ENCODE results near the gene SEMA4F. TPM values are rescaled to one million over a fixed set of nuclear protein-coding genes. Genes with fewer than 3 reads are reported as not detected.

The SEMA4F gene
- total RNA-seq, 1 donor from 2014 or later = 1.4 TPM

DNA sequence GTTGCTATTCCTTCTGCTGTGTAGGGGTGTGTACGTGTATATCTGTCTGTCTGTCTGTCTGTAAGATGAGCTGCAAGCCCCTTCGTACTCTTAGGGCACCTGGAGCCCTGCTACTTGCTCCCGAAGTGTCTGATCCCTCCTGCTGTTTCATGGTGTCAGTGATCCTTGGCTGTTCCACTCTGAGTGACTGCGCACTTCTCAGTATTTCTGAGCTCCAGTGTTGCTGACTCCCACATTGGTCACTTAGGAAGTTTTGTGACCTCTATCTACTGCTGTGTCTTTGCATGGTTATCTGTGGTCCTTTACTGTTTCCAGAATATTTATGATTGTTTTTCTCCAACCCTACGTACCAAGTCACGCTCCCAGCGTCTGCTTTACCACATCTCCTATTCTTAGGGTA is 16.2 kb downstream of the SEMA4F start:
- no peak for ATAC-seq

DNA sequence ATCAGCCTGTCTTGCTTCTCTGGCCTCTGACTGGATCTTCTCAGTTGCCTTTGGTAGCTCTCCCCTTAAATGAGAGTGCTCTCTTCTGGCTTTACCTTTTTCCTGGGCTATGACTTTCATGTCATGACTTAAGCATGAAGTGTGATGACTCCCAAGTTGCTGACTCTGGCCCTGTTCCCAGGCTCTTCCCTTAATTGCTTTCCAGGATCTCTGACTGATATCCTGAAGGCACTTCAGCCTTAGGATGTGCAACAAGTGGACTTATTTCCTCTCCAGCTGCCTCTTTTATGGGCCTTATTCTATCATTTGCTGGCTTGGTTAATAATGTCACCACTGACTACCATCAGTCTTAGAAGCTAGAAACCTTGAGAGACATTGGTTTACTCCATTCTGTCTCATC is 17.4 kb downstream of the SEMA4F start:
- ATAC-seq = no peak

DNA sequence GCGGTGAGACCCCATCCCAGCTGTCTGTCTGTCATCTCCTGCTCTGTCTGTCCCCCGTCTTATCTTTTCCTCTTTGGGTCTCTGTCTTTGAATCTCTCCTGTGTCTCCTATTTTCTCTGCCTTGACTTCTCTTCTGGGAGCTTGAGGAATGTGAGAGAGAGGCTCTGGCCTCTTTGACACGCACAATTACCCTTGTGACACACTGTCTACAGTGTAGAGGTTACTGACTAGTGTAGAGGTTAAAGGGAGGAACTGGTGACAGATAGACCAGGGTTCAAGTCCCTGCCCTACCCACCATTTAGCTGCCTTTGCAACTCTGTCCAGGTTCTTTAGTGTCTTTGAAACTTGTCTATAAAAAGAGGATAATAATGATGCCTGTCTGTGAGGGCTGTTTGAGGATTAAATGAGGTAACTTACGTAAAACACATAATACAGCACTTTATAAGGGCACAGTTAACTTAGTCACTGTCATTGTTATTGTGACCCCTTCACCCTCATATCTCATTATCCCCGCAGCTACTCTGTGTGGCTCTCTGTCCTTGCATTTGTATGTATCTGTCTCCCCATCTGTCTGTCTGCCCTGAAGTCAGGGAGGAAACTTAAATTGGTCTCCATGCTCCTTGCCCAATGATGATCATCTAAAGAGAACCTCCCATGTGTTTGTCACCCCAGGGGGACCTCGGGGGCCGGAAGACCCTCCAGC is 19.9 kb downstream of the SEMA4F start:
- no peak for ATAC-seq

GRCh38 chr2:74675090-74675489 is 21.0 kb downstream of the SEMA4F start:
- ATAC-seq = no peak

DNA sequence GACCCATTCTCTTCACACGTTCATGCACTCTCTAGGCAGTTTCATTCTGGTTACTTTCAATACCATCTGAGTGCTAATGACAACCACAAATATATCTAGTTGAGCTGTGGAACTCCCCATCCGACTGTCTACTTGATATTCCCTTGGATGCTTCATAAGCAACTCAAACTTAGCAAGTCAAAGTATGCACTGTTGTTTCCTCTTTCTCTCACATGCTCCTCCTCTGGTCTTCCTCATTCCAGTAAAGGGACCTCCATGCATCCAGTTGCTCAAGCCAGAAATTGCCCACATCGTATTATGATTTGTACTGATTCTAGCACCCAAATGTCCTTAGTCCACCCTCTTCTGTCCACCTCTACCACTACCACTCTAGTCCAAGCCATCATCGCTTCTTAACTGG is 22.3 kb downstream of the SEMA4F start:
- no peak for ATAC-seq

GRCh38 chr2:74679615-74680014 is 25.6 kb downstream of the SEMA4F start:
- no peak for ATAC-seq

GRCh38 chr2:74682501-74682900 is 28.5 kb downstream of the SEMA4F start:
- ATAC-seq = no peak

DNA sequence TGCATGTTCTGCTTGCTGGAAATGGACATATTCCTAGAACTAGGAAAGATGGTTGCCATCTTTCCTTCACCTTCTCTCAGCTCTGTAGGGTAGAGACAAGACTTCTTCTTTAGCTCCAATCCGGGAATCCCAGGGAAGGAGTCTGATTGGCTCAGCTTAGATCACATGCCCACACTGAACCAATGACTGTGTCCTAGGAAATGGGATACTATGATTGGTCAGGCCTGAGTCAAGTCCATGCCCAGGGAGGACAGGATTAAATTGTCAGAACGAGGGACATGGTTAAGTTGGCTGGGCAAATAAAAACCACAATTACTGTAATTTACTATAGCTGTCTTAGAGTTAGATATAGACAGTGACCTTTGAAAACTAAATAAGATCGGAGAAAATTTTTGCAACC is 31.4 kb downstream of the SEMA4F start:
- ATAC-seq = no peak

DNA sequence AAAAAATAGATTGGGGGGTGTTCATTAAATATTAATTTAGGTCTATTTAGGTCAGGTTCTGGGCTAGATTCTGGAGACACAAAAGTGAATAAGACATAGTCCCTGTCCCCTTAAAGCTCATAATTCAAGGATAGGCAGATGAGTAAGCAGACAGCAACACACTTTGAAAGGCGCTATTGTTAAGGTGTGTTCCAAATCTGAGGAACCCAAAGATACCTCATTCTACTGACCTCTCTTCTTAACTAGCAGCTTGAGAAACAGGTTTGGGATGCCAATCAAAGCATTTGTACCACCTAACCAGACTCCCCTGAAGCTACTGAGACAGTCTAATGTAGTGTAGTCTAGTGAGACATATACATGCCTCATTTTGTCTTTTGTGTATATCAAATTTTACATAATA is 34.8 kb downstream of the SEMA4F start:
- peak; percentile 24 for ATAC-seq

- no peak for ATAC-seq
These were observed 35.6 kb downstream of the SEMA4F start for GRCh38 chr2:74689671-74690070.

GRCh38 chr2:74690571-74690970 is 36.5 kb downstream of the SEMA4F start:
- ATAC-seq = peak; percentile 78

GRCh38 chr2:74691929-74692328 is 37.9 kb downstream of the SEMA4F start:
- no peak for ATAC-seq

DNA sequence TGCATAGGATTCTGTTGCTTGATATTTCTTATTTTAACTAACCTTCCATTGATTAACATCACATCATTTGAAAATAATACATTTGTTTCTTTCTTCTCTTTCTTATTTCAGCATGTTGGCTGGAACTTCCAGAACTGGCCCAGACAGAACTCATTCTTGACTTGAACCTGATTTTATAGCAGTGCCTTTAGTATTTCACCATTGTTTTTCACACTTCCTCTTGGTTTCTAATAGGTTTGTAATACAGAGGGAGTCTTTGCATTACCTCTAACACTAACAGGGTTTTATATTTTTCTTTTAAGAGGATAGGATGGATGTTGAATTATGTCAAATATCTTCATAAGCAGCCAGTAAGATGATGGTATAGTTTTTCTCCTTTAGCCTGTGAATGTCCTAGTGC is 39.2 kb downstream of the SEMA4F start:
- no peak for ATAC-seq

DNA sequence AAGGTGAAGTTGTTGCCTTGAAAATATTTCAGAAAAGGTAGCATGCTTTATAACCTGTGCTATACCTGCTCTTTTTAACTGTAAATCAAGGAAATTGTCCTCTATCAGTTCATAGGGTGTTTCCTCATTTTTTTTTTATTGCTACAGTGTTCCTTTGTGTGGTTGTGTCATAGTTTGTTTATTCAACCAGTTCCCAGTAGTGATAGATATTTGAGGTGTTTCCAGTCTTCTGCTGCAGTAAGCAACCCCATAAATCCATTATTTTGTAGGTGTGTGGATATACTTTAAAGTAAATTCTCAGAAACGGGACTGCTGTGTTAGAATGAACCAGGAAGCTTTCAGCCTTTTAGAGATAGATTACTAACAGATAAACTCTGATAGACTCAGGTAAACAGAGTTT is 39.6 kb downstream of the SEMA4F start:
- ATAC-seq = no peak

GRCh38 chr2:74694281-74694680 is 40.2 kb downstream of the SEMA4F start:
- no peak for ATAC-seq

DNA sequence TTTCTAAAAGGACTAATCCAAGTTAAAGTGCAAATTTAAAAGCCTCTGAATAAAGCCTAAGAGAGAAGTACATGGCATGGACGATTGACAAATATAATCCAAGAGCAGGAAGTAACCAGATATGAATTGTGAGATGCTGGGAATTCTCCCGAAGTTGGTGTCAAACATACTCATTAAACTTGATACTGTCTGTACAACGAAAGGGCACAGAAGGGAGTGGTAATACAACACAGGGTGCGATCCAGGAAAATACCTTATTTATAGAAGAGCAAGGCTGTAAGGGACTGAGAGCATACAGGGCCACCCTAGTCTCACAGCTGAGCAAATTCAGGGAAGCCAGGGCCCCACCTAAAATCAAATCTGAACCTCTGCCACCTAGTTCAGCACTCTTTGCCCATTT is 41.6 kb downstream of the SEMA4F start:
- ATAC-seq = peak; percentile 27

DNA sequence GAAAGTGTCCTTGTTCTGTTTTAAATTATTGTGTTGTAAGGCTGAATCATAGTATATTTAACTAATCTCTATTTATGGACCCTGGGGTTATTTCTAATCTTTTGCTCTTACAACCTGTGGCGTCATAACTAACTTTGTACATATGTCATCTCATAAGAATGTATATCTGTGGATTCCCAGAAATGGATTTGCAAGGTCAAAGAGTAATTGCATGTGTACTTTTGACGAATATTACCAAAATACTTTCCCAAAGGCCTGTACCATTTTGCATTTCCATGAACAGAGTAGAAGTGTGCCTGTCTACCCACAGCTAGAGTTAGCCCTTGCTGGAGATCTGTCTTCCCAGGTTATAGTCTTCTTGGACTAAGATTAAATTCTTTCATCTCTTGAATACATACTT is 42.8 kb downstream of the SEMA4F start:
- ATAC-seq = peak; percentile 70

- no peak for ATAC-seq
These were observed 46.8 kb downstream of the SEMA4F start for GRCh38 chr2:74700643-74701372.

DNA sequence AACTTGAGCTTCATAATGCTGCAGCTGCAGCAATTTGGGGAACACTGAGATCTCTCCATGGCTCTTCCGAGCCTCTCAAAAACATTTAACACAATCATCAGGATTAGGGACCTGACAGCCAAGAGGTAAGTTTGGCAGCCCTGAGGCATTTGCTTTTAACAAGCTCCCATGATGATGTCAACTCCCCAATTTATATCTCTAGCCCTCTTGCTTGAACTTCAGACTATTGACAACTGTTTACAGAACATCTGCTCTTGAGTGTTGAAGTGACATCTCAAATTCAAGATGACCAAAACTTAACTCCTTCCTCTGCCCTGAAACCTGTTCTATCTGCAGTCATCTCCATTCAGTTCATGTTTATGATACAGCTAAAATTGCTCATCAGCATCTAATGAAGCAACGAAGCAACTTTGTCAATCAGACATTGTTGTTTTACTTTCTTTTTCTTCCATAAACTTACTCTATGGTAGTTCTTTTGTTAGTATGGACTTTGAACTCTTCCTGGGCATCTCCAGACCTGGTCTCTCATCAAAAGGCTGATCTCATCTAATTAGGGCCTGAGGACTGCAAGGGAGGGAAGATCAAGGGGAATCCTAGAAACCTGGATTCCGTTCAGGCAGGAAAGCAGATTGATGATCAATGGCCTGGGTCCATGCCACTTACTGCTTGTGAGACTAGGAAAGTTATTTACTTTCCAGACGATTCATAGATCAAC is 48.1 kb downstream of the SEMA4F start:
- ATAC-seq = no peak

GRCh38 chr2:74703373-74703772 is 49.3 kb downstream of the SEMA4F start:
- no peak for ATAC-seq

- ATAC-seq = no peak
These were observed 50.2 kb downstream of the SEMA4F start for GRCh38 chr2:74704216-74704615.

DNA sequence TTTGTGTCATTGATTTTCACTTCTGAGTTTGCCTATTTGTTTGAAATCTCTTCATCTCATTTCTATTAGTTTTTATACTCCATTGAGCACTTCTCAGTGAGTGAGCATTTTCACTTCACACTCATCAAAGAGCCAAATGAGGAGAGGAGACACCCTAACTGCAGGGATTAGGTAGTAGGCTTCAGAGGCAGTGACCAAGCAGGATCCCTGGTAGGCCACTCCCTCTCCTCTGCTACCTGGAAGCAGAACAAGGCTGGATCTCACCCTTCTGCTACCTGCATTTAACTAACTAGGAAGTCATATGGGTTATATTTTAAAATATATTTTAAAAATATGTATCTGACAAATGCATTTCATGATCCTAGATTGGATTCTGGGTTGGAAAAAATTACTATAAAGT is 52.7 kb downstream of the SEMA4F start:
- ATAC-seq = peak; percentile 85

DNA sequence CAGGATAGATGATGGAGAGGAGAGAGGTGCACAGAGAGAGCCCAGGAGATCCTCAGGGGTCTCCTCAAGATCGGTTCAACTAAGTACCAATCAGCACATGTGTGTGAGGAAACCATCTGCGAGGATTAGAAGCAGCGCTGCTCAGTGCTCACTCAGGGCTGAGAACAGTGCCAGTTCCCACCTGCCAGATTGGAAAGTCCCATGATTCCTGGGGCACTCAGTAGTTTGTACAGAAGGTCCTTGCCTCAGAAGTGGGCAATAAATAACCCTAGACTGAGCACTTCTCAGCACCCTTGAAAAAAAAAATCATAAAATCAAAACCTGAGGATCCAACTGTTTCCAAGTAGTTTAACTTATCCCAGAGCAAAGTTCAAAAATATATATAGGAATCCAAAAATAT is 53.8 kb downstream of the SEMA4F start:
- no peak for ATAC-seq

GRCh38 chr2:74708296-74708695 is 54.2 kb downstream of the SEMA4F start:
- peak; percentile 48 for ATAC-seq

All from esophagus mucosa (tissue), 1 donor.